Lung (tissue), 12 donors: ENCODE measurements around the gene BCL2A1. TPM values are rescaled to one million over a fixed set of nuclear protein-coding genes. Genes with fewer than 3 reads are reported as not detected.
A peak's percentile ranks its signal among the peaks of the same experiment; 100 is the strongest.

ENCODE experiments used
- ATAC-seq: fragments of 200-7000 bp; cut with Tn5 transposase; one replicate; pipeline ENCODE4 v1.9.1; 2020; ENCODE audit warnings: moderate number of reproducible peaks; ENCODE audit not compliant: insufficient read depth, low FRiP score
- DNase-seq, 3 donors: peaks; one replicate each; pipeline ENCODE4 v3.0.0-alpha.2; 2013 to 2017
- H3K27ac ChIP-seq, 2 donors: one replicate each; pipeline ENCODE4 v1.5.1; 2013; ENCODE audit warnings: mild to moderate bottlenecking in 2 of 2, moderate library complexity in 2 of 2, control low read depth in 1 of 2, inconsistent platforms in 1 of 2, low read depth in 1 of 2, low read length in 1 of 2
- H3K27me3 ChIP-seq, 3 donors: one replicate each; pipeline ENCODE4 v1.5.1; 2013; ENCODE audit warnings: low read length in 2 of 3; ENCODE audit not compliant: control insufficient read depth in 3 of 3, insufficient read depth in 3 of 3
- H3K36me3 ChIP-seq, 4 donors: one replicate each; pipeline ENCODE4 v1.5.1; 2013; ENCODE audit warnings: low read length in 4 of 4, mild to moderate bottlenecking in 1 of 4, moderate library complexity in 1 of 4; ENCODE audit not compliant: control insufficient read depth in 4 of 4, insufficient read depth in 4 of 4
- H3K4me1 ChIP-seq, 5 donors: one replicate each; pipeline ENCODE4 v1.5.1; 2013; ENCODE audit warnings: low read length in 5 of 5, mild to moderate bottlenecking in 2 of 5, moderate library complexity in 1 of 5; ENCODE audit not compliant: control insufficient read depth in 5 of 5, insufficient read depth in 5 of 5
- H3K4me3 ChIP-seq: one replicate; pipeline ENCODE4 v1.5.1; 2013; ENCODE audit warnings: mild to moderate bottlenecking, control low read depth, moderate library complexity
- H3K9ac ChIP-seq, 2 donors: one replicate each; pipeline ENCODE4 v1.5.1; 2013; ENCODE audit warnings: low read length in 2 of 2, control low read depth in 1 of 2; ENCODE audit not compliant: insufficient read depth in 1 of 2
- H3K9me3 ChIP-seq, 4 donors: one replicate each; pipeline ENCODE4 v1.5.1; 2013; ENCODE audit warnings: low read length in 3 of 4, mild to moderate bottlenecking in 1 of 4, moderate library complexity in 1 of 4; ENCODE audit not compliant: control insufficient read depth in 4 of 4, insufficient read depth in 3 of 4
- CTCF ChIP-seq: IDR thresholded peaks from 2 replicates; pipeline ENCODE4 v1.5.1; 2012; ENCODE audit warnings: mild to moderate bottlenecking; ENCODE audit errors: control extremely low read depth, extremely low read depth
- WGBS, 2 donors: extraction: QIAGEN DNeasy Blood & Tissue Kit; methylation state at CpG; one replicate each; pipeline ENCODE4 v1.1.7; 2013; 5-methylcytosine and 5-hydroxymethylcytosine counted together
- polyA plus RNA-seq, 2 donors: library from polyadenylated mRNA; stranded (reverse); fragments of 200-250 nt; gene quantifications; one replicate each; pipeline ENCODE4 v1.2.1, GENCODE V29; 2013
- total RNA-seq, 2 donors: library from RNA; depleted of rRNA in 1 of 2; stranded (reverse); fragments of >200 nt in 1 of 2; gene quantifications; one replicate each; pipeline ENCODE4 v1.2.1, GENCODE V29; 2014 to 2021
- donor health status: control.
- donor health status: control.
- donor health status: Bipolar disorder and iron deficiency.
- donor health status: healthy.
- donor health status: DM: yes; HTN: yes; CAD: no.

Gene BCL2A1
- total and polyA plus RNA-seq, 4 donors: 27.4 to 323 (median 49.3) TPM

GRCh38 chr15:79990280-79990996 is 19.4 kb upstream of the BCL2A1 start:
- Histone ChIP-seq H3K4me1 (no peaks in the 10 kb centered on the region), H3K27ac (no peak overlapping the region), H3K4me3 (no peak overlapping the region), H3K36me3 (no peaks in the 10 kb centered on the region), H3K9ac (no peak overlapping the region), H3K9me3 (peaks cover 0 to 2% (median 0%) of the 10 kb centered on the region in 4 donors), H3K27me3 (peaks cover 0 to 4% (median 3%) of the 10 kb centered on the region in 3 donors)
- no peak for ATAC-seq
- no peak for DNase-seq
- 72 to 82% methylated on average over 8 of the region's 8 CpGs for WGBS, 2 donors
- no peak for TF ChIP-seq CTCF

GRCh38 chr15:79989682-79990081 is 18.7 kb upstream of the BCL2A1 start:
- peaks cover 0 to 2% (median 0%) of the 10 kb centered on the region in 4 donors for H3K9me3 ChIP-seq
- no peak overlapping the region for H3K9ac ChIP-seq
- peaks cover 0 to 4% (median 0%) of the 10 kb centered on the region in 3 donors for H3K27me3 ChIP-seq
- no peaks in the 10 kb centered on the region for H3K36me3 ChIP-seq
- H3K27ac ChIP-seq: no peak overlapping the region
- no peak overlapping the region for H3K4me3 ChIP-seq
- peak; percentile 55 for ATAC-seq
- no peak for TF ChIP-seq CTCF
- 14 to 30% methylated on average over 5 of the region's 5 CpGs for WGBS, 2 donors
- no peak for DNase-seq
- H3K4me1 ChIP-seq: no peaks in the 10 kb centered on the region

- peak overlapping the region in 1 of 2 donors; percentile 24 for H3K27ac ChIP-seq
- H3K9ac ChIP-seq: no peak overlapping the region
- ATAC-seq (no peak), DNase-seq (no peak)
- no peaks in the 10 kb centered on the region for H3K4me1 ChIP-seq
- H3K4me3 ChIP-seq: no peak overlapping the region
- H3K36me3 ChIP-seq: no peaks in the 10 kb centered on the region
- 90% methylated on average over 2 of the region's 2 CpGs for WGBS, 2 donors
- TF ChIP-seq CTCF: no peak
- peaks cover 0 to 2% (median 0%) of the 10 kb centered on the region in 4 donors for H3K9me3 ChIP-seq
- H3K27me3 ChIP-seq: peaks cover 0 to 4% (median 0%) of the 10 kb centered on the region in 3 donors
Measured at GRCh38 chr15:79989183-79989582, 18.2 kb upstream of the BCL2A1 start.
